ENCODE data around the gene ZDHHC9. TPM values are rescaled to one million over a fixed set of nuclear protein-coding genes. Genes with fewer than 3 reads are reported as not detected.

ZDHHC9 gene
- total and polyA plus RNA-seq, 9 of the 15 experiments (the other 6 are each of a cell fraction or from before 2014, with no cell fraction given), result 6.8 to 22.4 (median 9.1) TPM

- TF ChIP-seq NR0B1 (IDR thresholded peaks at IDR 0.05; ENCODE audit: partially characterized antibody), result no peak
- TF ChIP-seq DDX20 (tag; IDR thresholded peaks at IDR 0.05; ENCODE audit: low read depth), result no peak
- no peak for TF ChIP-seq HDAC6 (IDR thresholded peaks at IDR 0.05; ENCODE audit: low read depth, low read length)
- no peak for TF ChIP-seq RUNX1 (IDR thresholded peaks at IDR 0.05; ENCODE audit: low read depth)
- no peak for TF ChIP-seq CGGBP1 (CRISPR knock-in tag; IDR thresholded peaks at IDR 0.05)
- TF ChIP-seq SRSF7 (optimal IDR thresholded peaks at IDR 0.05; ENCODE audit: low read depth, low read length), result no peak
- no peak for TF ChIP-seq ZBTB34 (CRISPR knock-in tag; IDR thresholded peaks at IDR 0.05)
- no peak for TF ChIP-seq TRIM28 (IDR thresholded peaks at IDR 0.05)
- no peak for TF ChIP-seq HMG20B (CRISPR knock-in tag; IDR thresholded peaks at IDR 0.05)
Observed at GRCh38 chrX:129798456-129798855, 45.2 kb downstream of the ZDHHC9 start (continued).

Measured in K562 (cell line).